Pancreas (tissue), 10 donors: Measurements from ENCODE around the gene HCRT. TPM values are rescaled to one million over a fixed set of nuclear protein-coding genes. Genes with fewer than 3 reads are reported as not detected.
"Not testable (repeated sequence)": the region's sequence is repeated elsewhere in the genome, so short reads cannot be mapped to it uniquely, and the experiment has no call there.

Experiments used
- ATAC-seq, 4 donors: fragments of 200-7000 bp; cut with Tn5 transposase; one replicate each; pipeline versions ENCODE4 v1.8.0 to v1.9.1; 2020; ENCODE audit warnings: mild to moderate bottlenecking in 4 of 4, moderate library complexity in 4 of 4
- DNase-seq, 6 donors: peaks; one replicate each; pipeline ENCODE4 v3.0.0-alpha.2; 2020
- FAIRE-seq: peaks from 2 replicates; lab custom pipeline; 2012; peaks lifted over from hg19 to GRCh38; lab: Jason Lieb, UNC
- H3K27ac ChIP-seq, 4 donors: fragments of 200-600 bp; sonication (generic); 1 replicate in 3 of 4; 2 replicates in 1 of 4; pipeline versions ENCODE4 v1.5.0 to v1.8.0; 2020
- H3K27me3 ChIP-seq, 4 donors: fragments of 200-600 bp; one replicate each; pipeline ENCODE4 v1.8.0; 2021
- H3K36me3 ChIP-seq, 3 donors: fragments of 200-600 bp; sonication (generic) in 1 of 3; one replicate each; pipeline versions ENCODE4 v1.5.0 to v1.8.0; 2020 to 2021
- H3K4me1 ChIP-seq, 3 donors: fragments of 200-600 bp; one replicate each; pipeline ENCODE4 v1.8.0; 2021
- H3K4me3 ChIP-seq, 4 donors: fragments of 200-600 bp; sonication (generic) in 2 of 4; one replicate each; pipeline versions ENCODE4 v1.5.0 to v1.8.0; 2020 to 2021
- H3K9me3 ChIP-seq, 4 donors: fragments of 200-600 bp; one replicate each; pipeline ENCODE4 v1.8.0; 2021
- CTCF ChIP-seq, 4 donors: fragments of 200-600 bp; sonication (generic) in 3 of 4; IDR thresholded peaks; one replicate each; pipeline versions ENCODE4 v1.5.0 to v1.8.0; 2021; ENCODE audit warnings: antibody characterized with exemption in 4 of 4
- WGBS, 2 donors: extraction: QIAGEN DNeasy Blood & Tissue Kit; methylation state at CpG; one replicate each; pipeline ENCODE4 v1.1.7; 2013; 5-methylcytosine and 5-hydroxymethylcytosine counted together
- intact Hi-C, 3 donors: fragments of 100-400 bp; cut with DNase I; formaldehyde crosslinking; loops; one replicate each; pipeline versions ENCODE4 v1.11.1 to v1.14.2; 2022
- polyA plus RNA-seq, 2 donors: library from polyadenylated mRNA; stranded (reverse); fragments of 200-250 nt; gene quantifications; one replicate each; pipeline ENCODE4 v1.2.3, GENCODE V29; 2013
- total RNA-seq, 6 donors: library from RNA; stranded (reverse); fragmentation: NEBNext Ultra II Directional in 4 of 6; extraction: Animal tissue kit (Norgen Biotek cat#: 25700) in 4 of 6; gene quantifications; one replicate each; pipeline versions ENCODE4 v1.2.1 to v1.2.4, GENCODE V29; 2021 to 2023
- donor health status: healthy with polysubstance abuse.
- donor health status: DM: no; HTN: no; CAD: no; lungs with moderate emphysema.
- donor health status: DM: no; HTN: no; CAD: no.
- donor health status: control.
- donor health status: control.
- donor health status: Bipolar disorder and iron deficiency.
- donor health status: DM: yes; HTN: yes; CAD: no.
- donor health status: DM: no; HTN: no; CAD: no.
- donor health status: DM: no; HTN: no; CAD: no.
- donor health status: DM: yes; HTN: yes; CAD: no.

HCRT gene
- total and polyA plus RNA-seq, 8 donors, result not detected

- DNase-seq, result no peak
- Histone ChIP-seq H3K4me3 (peak overlapping the region in 3 of 4 donors; percentile 73 to 98 (median 96)), H3K9me3 (no peaks in the 10 kb centered on the region), H3K4me1 (peaks cover 0 to 15% (median 12%) of the 10 kb centered on the region in 3 donors), H3K27ac (no peak overlapping the region), H3K27me3 (no peaks in the 10 kb centered on the region), H3K36me3 (no peaks in the 10 kb centered on the region)
- FAIRE-seq, result no peak
- no peak for TF ChIP-seq CTCF (IDR thresholded peaks at IDR 0.05)
- 50 to 52% methylated on average over 17 of the region's 17 CpGs for WGBS, 2 donors
- intact Hi-C loops, result no loop called here
- ATAC-seq, result no peak
Observed at GRCh38 chr17:42155614-42156045, 29.6 kb downstream of the HCRT start.

GRCh38 chr17:42153919-42154742 is 31.1 kb downstream of the HCRT start:
- H3K36me3 ChIP-seq, result no peaks in the 10 kb centered on the region
- ATAC-seq (peak in 1 of 4 donors; percentile 2), FAIRE-seq (no peak), DNase-seq (no peak)
- H3K9me3 ChIP-seq, result no peaks in the 10 kb centered on the region
- H3K27ac ChIP-seq, result peak overlapping the region; percentile 43 to 55 (median 48)
- no peaks in the 10 kb centered on the region for H3K27me3 ChIP-seq
- 3 to 4% methylated on average over 15 of the region's 15 CpGs for WGBS, 2 donors
- H3K4me1 ChIP-seq, result peaks cover 0 to 15% (median 12%) of the 10 kb centered on the region in 3 donors
- no peak for TF ChIP-seq CTCF (IDR thresholded peaks at IDR 0.05)
- peak overlapping the region; percentile 73 to 98 (median 97) for H3K4me3 ChIP-seq
- intact Hi-C loops, result no loop called here

- ATAC-seq (no peak), DNase-seq (no peak), FAIRE-seq (no peak)
- no peaks in the 10 kb centered on the region for H3K27me3 ChIP-seq
- peaks cover 0 to 2% (median 0%) of the 10 kb centered on the region in 3 donors for H3K36me3 ChIP-seq
- H3K9me3 ChIP-seq, result no peaks in the 10 kb centered on the region
- TF ChIP-seq CTCF (IDR thresholded peaks at IDR 0.05), result no peak
- 84 to 88% methylated on average over 13 of the region's 13 CpGs for WGBS, 2 donors
- intact Hi-C loops, result no loop called here
- H3K4me3 ChIP-seq, result no peak overlapping the region
- peaks cover 0 to 8% (median 0%) of the 10 kb centered on the region in 3 donors for H3K4me1 ChIP-seq
- no peak overlapping the region for H3K27ac ChIP-seq
Observed at GRCh38 chr17:42146911-42147607, 38.2 kb downstream of the HCRT start.

GRCh38 chr17:42143138-42143537 is 42.1 kb downstream of the HCRT start:
- intact Hi-C loops, H3K36me3 ChIP-seq, H3K4me3 ChIP-seq, FAIRE-seq, H3K9me3 ChIP-seq, H3K27me3 ChIP-seq: not testable (repeated sequence)
- Histone ChIP-seq H3K4me1 (peaks cover 8 to 20% (median 11%) of the 10 kb centered on the region in 3 donors), H3K27ac (peak overlapping the region in 2 of 4 donors; percentile 9 to 22)
- DNase-seq (peak in 2 of 6 donors; percentile 66 to 70), ATAC-seq (peak; percentile 74 to 87 (median 79))
- WGBS, 2 donors, result 35 to 40% methylated on average over 4 of the region's 4 CpGs

- DNase-seq (no peak), FAIRE-seq (no peak), ATAC-seq (peak in 1 of 4 donors; percentile 18)
- TF ChIP-seq CTCF (IDR thresholded peaks at IDR 0.05), result no peak
- peaks cover 14 to 27% (median 15%) of the 10 kb centered on the region in 3 donors for H3K4me1 ChIP-seq
- H3K27ac ChIP-seq, result peak overlapping the region in 1 of 4 donors; percentile 22
- 77 to 80% methylated on average over 7 of the region's 7 CpGs for WGBS, 2 donors
- no peaks in the 10 kb centered on the region for H3K9me3 ChIP-seq
- no peaks in the 10 kb centered on the region for H3K27me3 ChIP-seq
- no peak overlapping the region for H3K4me3 ChIP-seq
- no peaks in the 10 kb centered on the region for H3K36me3 ChIP-seq
- intact Hi-C loops, result no loop called here
Observed at GRCh38 chr17:42142371-42142896, 42.8 kb downstream of the HCRT start.
